KMS-11 (cell line): ENCODE measurements around the gene TNFAIP8.

Source experiments
- H2AFZ ChIP-seq: fragments of 200-600 bp; sonication (generic); 2 replicates; pipeline ENCODE4 v1.6.1; 2016; ENCODE audit warnings: antibody characterized with exemption, mixed run types, low read depth
- H3K27ac ChIP-seq: fragments of 200-600 bp; sonication (generic); 2 replicates; pipeline ENCODE4 v1.6.1; 2016; ENCODE audit warnings: mild to moderate bottlenecking, mixed run types
- H3K27me3 ChIP-seq: fragments of 200-600 bp; sonication (generic); 2 replicates; pipeline ENCODE4 v1.6.1; 2017; ENCODE audit warnings: mild to moderate bottlenecking, low read depth, mixed run types, moderate library complexity; ENCODE audit not compliant: insufficient read depth
- H3K36me3 ChIP-seq: fragments of 200-600 bp; sonication (generic); 2 replicates; pipeline ENCODE4 v1.6.1; 2017; ENCODE audit warnings: mild to moderate bottlenecking, mixed run types; ENCODE audit not compliant: insufficient read depth
- H3K4me1 ChIP-seq: fragments of 200-600 bp; sonication (generic); 2 replicates; pipeline ENCODE4 v1.6.1; 2016; ENCODE audit warnings: mild to moderate bottlenecking, low read depth, mixed run types; ENCODE audit not compliant: poor library complexity, severe bottlenecking
- H3K4me2 ChIP-seq: fragments of 200-600 bp; sonication (generic); 2 replicates; pipeline ENCODE4 v1.7.0; 2016; ENCODE audit warnings: mild to moderate bottlenecking, mixed run types
- H3K4me3 ChIP-seq: fragments of 200-600 bp; sonication (generic); IDR thresholded peaks from 2 replicates; pipeline ENCODE4 v1.6.1; 2017; ENCODE audit warnings: low read depth, low read length, mixed read lengths; ENCODE audit not compliant: insufficient read depth
- H3K79me2 ChIP-seq: fragments of 200-600 bp; sonication (generic); 2 replicates; pipeline ENCODE4 v1.6.1; 2016; ENCODE audit warnings: low read depth, mixed run types; ENCODE audit not compliant: insufficient read depth
- H3K9ac ChIP-seq: fragments of 200-600 bp; sonication (generic); 2 replicates; pipeline ENCODE4 v1.6.1; 2016; ENCODE audit warnings: mild to moderate bottlenecking, mixed run types
- H4K20me1 ChIP-seq: fragments of 200-600 bp; sonication (generic); 2 replicates; pipeline ENCODE4 v1.6.1; 2016; ENCODE audit warnings: mild to moderate bottlenecking, mixed run types; ENCODE audit not compliant: insufficient read depth
- TF ChIP-seq, protein P1 (sequence below): fragments of 200-600 bp; sonication (generic); conservative IDR thresholded peaks from 2 replicates; pipeline ENCODE4 v1.6.1; 2017; ENCODE audit warnings: low read depth, mild to moderate bottlenecking, antibody characterized with exemption, low read length, moderate library complexity, mixed read lengths

The TNFAIP8 gene

DNA sequence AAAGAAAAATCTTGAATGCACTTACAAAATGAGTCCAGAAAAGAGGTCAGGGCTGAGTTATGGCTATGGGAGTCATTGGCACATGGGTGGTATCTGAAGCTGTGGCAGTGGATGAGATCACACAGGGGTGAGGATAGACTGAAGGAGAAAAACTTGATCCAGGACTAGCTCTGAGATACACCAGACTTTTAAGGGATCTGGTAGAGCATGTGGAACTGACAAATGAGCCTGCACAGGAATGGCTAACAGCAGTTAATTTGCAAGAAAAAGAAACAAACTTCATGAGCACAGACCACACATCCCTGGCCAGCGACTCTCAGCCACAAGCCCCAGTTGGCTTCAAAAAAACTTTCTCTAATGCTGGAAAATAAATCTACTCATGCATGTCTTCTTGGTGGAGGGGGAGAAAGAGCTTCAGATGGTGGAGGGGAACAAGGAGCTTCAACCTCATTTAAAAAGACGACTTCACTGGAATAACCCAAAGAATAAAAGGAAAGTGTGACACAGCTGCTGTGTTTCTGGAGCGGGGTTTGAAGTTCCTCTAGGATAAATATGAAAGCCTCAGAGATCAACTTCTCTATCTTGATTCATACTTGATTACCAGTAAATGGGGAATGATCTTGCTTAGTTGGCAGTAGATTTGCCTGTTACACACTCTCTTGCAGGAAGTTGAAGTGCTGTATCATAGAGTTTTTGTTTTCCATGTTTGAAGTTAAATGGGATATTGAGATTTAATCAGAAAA lies 33.6 kb downstream of the TNFAIP8 start:
- H4K20me1 ChIP-seq: no peaks in the 10 kb centered on the region
- H3K27me3 ChIP-seq: no peaks in the 10 kb centered on the region
- peaks cover 24% of the 10 kb centered on the region for H3K4me1 ChIP-seq
- H3K27ac ChIP-seq: no peak overlapping the region
- TF ChIP-seq, protein P1, sequence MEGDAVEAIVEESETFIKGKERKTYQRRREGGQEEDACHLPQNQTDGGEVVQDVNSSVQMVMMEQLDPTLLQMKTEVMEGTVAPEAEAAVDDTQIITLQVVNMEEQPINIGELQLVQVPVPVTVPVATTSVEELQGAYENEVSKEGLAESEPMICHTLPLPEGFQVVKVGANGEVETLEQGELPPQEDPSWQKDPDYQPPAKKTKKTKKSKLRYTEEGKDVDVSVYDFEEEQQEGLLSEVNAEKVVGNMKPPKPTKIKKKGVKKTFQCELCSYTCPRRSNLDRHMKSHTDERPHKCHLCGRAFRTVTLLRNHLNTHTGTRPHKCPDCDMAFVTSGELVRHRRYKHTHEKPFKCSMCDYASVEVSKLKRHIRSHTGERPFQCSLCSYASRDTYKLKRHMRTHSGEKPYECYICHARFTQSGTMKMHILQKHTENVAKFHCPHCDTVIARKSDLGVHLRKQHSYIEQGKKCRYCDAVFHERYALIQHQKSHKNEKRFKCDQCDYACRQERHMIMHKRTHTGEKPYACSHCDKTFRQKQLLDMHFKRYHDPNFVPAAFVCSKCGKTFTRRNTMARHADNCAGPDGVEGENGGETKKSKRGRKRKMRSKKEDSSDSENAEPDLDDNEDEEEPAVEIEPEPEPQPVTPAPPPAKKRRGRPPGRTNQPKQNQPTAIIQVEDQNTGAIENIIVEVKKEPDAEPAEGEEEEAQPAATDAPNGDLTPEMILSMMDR: no peak
- no peaks in the 10 kb centered on the region for H3K36me3 ChIP-seq
- H3K9ac ChIP-seq: no peak overlapping the region
- H3K79me2 ChIP-seq: no peaks in the 10 kb centered on the region; the same call in 1 of the 2 replicates
- no peak overlapping the region for H3K4me2 ChIP-seq
- H2AFZ ChIP-seq: no peak overlapping the region
- H3K4me3 ChIP-seq: no peak overlapping the region

DNA sequence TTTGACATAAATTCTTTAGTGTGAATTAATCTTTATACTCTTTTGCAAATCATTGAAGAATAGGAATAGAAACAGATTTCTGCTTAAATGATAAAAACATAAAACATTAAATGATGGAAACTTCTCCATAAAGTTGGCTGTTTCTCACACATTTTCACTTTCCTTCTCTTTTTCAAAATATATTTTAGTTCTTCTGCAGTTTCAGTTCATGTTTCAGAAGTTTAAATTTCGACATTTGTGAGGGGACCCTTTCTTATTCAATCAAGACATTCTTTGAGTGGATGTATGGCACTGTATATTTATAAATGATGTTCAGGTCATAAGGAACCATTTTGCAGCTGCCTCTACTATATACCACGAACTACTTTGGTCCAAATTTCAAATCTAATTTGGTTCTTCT lies 34.6 kb downstream of the TNFAIP8 start:
- Histone ChIP-seq H3K27me3 (no peaks in the 10 kb centered on the region), H3K79me2 (no peaks in the 10 kb centered on the region; the same call in 1 of the 2 replicates), H2AFZ (no peak overlapping the region), H3K4me2 (no peak overlapping the region; the same call in 1 of the 2 replicates), H3K36me3 (no peaks in the 10 kb centered on the region), H3K4me1 (peaks cover 19% of the 10 kb centered on the region), H4K20me1 (no peaks in the 10 kb centered on the region), H3K9ac (no peak overlapping the region), H3K4me3 (no peak overlapping the region), H3K27ac (no peak overlapping the region)
- TF ChIP-seq, protein P1: no peak

DNA sequence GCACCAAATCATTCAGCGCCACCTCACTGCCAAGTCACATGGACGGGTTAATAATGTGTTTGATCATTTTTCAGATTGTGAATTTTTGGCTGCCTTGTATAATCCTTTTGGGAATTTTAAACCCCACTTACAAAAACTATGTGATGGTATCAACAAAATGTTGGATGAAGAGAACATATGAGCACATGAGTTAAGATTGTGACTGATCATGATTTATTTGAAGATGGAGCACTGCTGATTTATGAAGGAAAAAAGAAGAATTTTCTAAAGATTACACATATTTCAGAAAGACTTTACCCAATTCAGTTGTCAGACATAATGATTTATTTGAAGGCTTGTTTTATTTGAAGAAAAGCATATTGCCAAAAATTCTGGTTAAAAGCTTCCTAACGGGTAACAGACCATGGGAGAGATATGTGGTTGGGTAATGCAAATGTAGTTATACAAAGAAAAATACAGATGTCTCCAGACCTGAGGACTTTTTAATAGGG lies 37.4 kb downstream of the TNFAIP8 start:
- no peaks in the 10 kb centered on the region for H3K27me3 ChIP-seq
- no peak overlapping the region for H3K4me2 ChIP-seq
- no peaks in the 10 kb centered on the region for H4K20me1 ChIP-seq
- TF ChIP-seq, protein P1: no peak
- H3K4me3 ChIP-seq: no peak overlapping the region
- no peaks in the 10 kb centered on the region for H3K79me2 ChIP-seq
- H2AFZ ChIP-seq: no peak overlapping the region
- H3K9ac ChIP-seq: no peak overlapping the region
- no peaks in the 10 kb centered on the region for H3K36me3 ChIP-seq
- H3K4me1 ChIP-seq: peaks cover 32% of the 10 kb centered on the region
- H3K27ac ChIP-seq: no peak overlapping the region

DNA sequence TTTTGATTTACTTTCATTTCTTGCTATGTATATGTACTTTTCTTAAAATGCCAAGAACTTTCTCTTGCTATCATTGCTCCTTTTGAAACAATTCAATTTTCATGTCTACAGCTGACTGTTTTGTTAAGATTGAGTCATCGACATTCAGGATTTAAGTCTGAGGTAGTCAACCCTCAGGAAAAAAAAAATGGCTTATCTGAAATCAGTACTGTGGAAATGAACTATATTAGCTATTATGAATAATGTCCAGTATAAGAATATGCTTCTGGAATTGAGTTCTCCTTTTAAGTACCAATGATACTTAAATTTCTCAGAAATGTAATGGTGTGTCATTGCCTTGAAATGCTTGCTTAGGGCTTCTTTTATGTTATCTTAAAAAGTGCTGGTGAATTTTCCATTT lies 37.9 kb downstream of the TNFAIP8 start:
- Histone ChIP-seq H3K9ac (no peak overlapping the region), H3K4me2 (no peak overlapping the region), H3K79me2 (no peaks in the 10 kb centered on the region), H3K4me3 (no peak overlapping the region), H3K27ac (no peak overlapping the region), H3K36me3 (no peaks in the 10 kb centered on the region), H3K4me1 (peaks cover 32% of the 10 kb centered on the region), H3K27me3 (no peaks in the 10 kb centered on the region), H4K20me1 (no peaks in the 10 kb centered on the region), H2AFZ (no peak overlapping the region)
- TF ChIP-seq, protein P1: no peak
